ENCODE data around the gene NOC4L.

- no peak for TF ChIP-seq EZH2 (IDR thresholded peaks at IDR 0.05; ENCODE audit: insufficient read depth, low read length)
- TF ChIP-seq, protein P1, sequence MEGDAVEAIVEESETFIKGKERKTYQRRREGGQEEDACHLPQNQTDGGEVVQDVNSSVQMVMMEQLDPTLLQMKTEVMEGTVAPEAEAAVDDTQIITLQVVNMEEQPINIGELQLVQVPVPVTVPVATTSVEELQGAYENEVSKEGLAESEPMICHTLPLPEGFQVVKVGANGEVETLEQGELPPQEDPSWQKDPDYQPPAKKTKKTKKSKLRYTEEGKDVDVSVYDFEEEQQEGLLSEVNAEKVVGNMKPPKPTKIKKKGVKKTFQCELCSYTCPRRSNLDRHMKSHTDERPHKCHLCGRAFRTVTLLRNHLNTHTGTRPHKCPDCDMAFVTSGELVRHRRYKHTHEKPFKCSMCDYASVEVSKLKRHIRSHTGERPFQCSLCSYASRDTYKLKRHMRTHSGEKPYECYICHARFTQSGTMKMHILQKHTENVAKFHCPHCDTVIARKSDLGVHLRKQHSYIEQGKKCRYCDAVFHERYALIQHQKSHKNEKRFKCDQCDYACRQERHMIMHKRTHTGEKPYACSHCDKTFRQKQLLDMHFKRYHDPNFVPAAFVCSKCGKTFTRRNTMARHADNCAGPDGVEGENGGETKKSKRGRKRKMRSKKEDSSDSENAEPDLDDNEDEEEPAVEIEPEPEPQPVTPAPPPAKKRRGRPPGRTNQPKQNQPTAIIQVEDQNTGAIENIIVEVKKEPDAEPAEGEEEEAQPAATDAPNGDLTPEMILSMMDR (IDR thresholded peaks at IDR 0.05; ENCODE audit: insufficient read depth, low read depth, low read length) = no peak
Measured at GRCh38 chr12:132156573-132157325, 12.5 kb downstream of the NOC4L start.
